ENCODE measurements around the gene ARMC7. TPM values are rescaled to one million over a fixed set of nuclear protein-coding genes. Genes with fewer than 3 reads are reported as not detected.

The ARMC7 gene
- total and polyA plus RNA-seq, 2 of the 13 experiments (the other 11 are each of a cell fraction or from before 2014, with no cell fraction given) = 3.9 to 4.2 TPM

- TF ChIP-seq NR0B2 (CRISPR knock-in tag; IDR thresholded peaks at IDR 0.05) = no peak
- no peak for TF ChIP-seq ZNF546 (CRISPR knock-in tag; conservative IDR thresholded peaks at IDR 0.05)
- no peak for TF ChIP-seq ARNT2 (CRISPR knock-in tag; IDR thresholded peaks at IDR 0.05; ENCODE audit: low read depth)
- TF ChIP-seq ZNF354B (CRISPR knock-in tag; IDR thresholded peaks at IDR 0.05) = no peak
- no peak for TF ChIP-seq ZFYVE20 (CRISPR knock-in tag; IDR thresholded peaks at IDR 0.05; ENCODE audit: borderline replicate concordance, low read depth)
- 0 out of 2 replicates have a peak, but pooled peaks have one; percentile 16 for TF ChIP-seq ZNF329 (CRISPR knock-in tag; IDR thresholded peaks at IDR 0.05; ENCODE audit: low read depth)
- no peak for TF ChIP-seq FOXM1 (CRISPR knock-in tag; IDR thresholded peaks at IDR 0.05)
- TF ChIP-seq, protein P1, sequence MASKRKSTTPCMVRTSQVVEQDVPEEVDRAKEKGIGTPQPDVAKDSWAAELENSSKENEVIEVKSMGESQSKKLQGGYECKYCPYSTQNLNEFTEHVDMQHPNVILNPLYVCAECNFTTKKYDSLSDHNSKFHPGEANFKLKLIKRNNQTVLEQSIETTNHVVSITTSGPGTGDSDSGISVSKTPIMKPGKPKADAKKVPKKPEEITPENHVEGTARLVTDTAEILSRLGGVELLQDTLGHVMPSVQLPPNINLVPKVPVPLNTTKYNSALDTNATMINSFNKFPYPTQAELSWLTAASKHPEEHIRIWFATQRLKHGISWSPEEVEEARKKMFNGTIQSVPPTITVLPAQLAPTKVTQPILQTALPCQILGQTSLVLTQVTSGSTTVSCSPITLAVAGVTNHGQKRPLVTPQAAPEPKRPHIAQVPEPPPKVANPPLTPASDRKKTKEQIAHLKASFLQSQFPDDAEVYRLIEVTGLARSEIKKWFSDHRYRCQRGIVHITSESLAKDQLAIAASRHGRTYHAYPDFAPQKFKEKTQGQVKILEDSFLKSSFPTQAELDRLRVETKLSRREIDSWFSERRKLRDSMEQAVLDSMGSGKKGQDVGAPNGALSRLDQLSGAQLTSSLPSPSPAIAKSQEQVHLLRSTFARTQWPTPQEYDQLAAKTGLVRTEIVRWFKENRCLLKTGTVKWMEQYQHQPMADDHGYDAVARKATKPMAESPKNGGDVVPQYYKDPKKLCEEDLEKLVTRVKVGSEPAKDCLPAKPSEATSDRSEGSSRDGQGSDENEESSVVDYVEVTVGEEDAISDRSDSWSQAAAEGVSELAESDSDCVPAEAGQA (IDR thresholded peaks at IDR 0.05; ENCODE audit: low read depth) = no peak
- TF ChIP-seq, protein P1 (CRISPR knock-in tag; IDR thresholded peaks at IDR 0.05; ENCODE audit: borderline replicate concordance) = no peak
- peak; percentile 42; the same call in 1 of the 2 replicates for TF ChIP-seq KAT8 (CRISPR knock-in tag; IDR thresholded peaks at IDR 0.05)
- no peak; the same call in 1 of the 2 replicates for TF ChIP-seq CENPT (CRISPR knock-in tag; IDR thresholded peaks at IDR 0.05; ENCODE audit: low read depth)
- no peak for TF ChIP-seq MTA3 (CRISPR knock-in tag; IDR thresholded peaks at IDR 0.05)
- TF ChIP-seq JARID2 (CRISPR knock-in tag; IDR thresholded peaks at IDR 0.05; ENCODE audit: insufficient replicate concordance) = no peak
- TF ChIP-seq ONECUT2 (CRISPR knock-in tag; IDR thresholded peaks at IDR 0.05) = no peak
- TF ChIP-seq SMAD3 (CRISPR knock-in tag; IDR thresholded peaks at IDR 0.05) = peak; percentile 20; the same call in 1 of the 2 replicates
- no peak for TF ChIP-seq STAT6 (CRISPR knock-in tag; IDR thresholded peaks at IDR 0.05; ENCODE audit: borderline replicate concordance)
Observed at GRCh38 chr17:75152922-75153779, 43.4 kb downstream of the ARMC7 start (continued).
